GM19099 (cell line): ENCODE measurements around the gene RGS6.

Experiments used
- POLR2A ChIP-seq: IDR thresholded peaks from 3 replicates; pipeline ENCODE4 v1.6.1; 2011; ENCODE audit warnings: low read depth; ENCODE audit not compliant: insufficient read length; ENCODE audit errors: extremely low read depth

The RGS6 gene

GRCh38 chr14:72557671-72558070, 625.4 kb downstream of the RGS6 start:
- no peak for TF ChIP-seq POLR2A

GRCh38 chr14:72558721-72559120, 626.5 kb downstream of the RGS6 start:
- no peak for TF ChIP-seq POLR2A

GRCh38 chr14:72559202-72559601, 627.0 kb downstream of the RGS6 start:
- no peak for TF ChIP-seq POLR2A

- no peak for TF ChIP-seq POLR2A
These were observed 627.5 kb downstream of the RGS6 start for GRCh38 chr14:72559669-72560255.

GRCh38 chr14:72560331-72560730, 628.1 kb downstream of the RGS6 start:
- no peak for TF ChIP-seq POLR2A

GRCh38 chr14:72560889-72561493, 628.8 kb downstream of the RGS6 start:
- TF ChIP-seq POLR2A: no peak

- no peak for TF ChIP-seq POLR2A
These were observed 630.1 kb downstream of the RGS6 start for GRCh38 chr14:72562300-72562699.

- no peak for TF ChIP-seq POLR2A
These were observed 631.4 kb downstream of the RGS6 start for GRCh38 chr14:72563676-72564075.

- TF ChIP-seq POLR2A: no peak
These were observed 632.9 kb downstream of the RGS6 start for GRCh38 chr14:72565149-72565559.

GRCh38 chr14:72565917-72566316, 633.7 kb downstream of the RGS6 start:
- TF ChIP-seq POLR2A: no peak

GRCh38 chr14:72567226-72567625, 635.0 kb downstream of the RGS6 start:
- TF ChIP-seq POLR2A: no peak

GRCh38 chr14:72568296-72568992, 636.2 kb downstream of the RGS6 start:
- TF ChIP-seq POLR2A: no peak

GRCh38 chr14:72573725-72574417, 641.6 kb downstream of the RGS6 start:
- TF ChIP-seq POLR2A: no peak

GRCh38 chr14:72574715-72575114, 642.5 kb downstream of the RGS6 start:
- TF ChIP-seq POLR2A: no peak

GRCh38 chr14:72576258-72576657, 644.0 kb downstream of the RGS6 start:
- no peak for TF ChIP-seq POLR2A

- TF ChIP-seq POLR2A: no peak
These were observed 645.3 kb downstream of the RGS6 start for GRCh38 chr14:72577521-72577920.
